GM12801 (cell line): ENCODE measurements around the gene PDE4D.

Source experiments
- TF ChIP-seq, protein P1 (sequence below): IDR thresholded peaks from one replicate; pipeline ENCODE4 v1.5.1; 2011; ENCODE audit warnings: control low read depth; ENCODE audit not compliant: insufficient read length; ENCODE audit errors: extremely low read depth

PDE4D gene

DNA sequence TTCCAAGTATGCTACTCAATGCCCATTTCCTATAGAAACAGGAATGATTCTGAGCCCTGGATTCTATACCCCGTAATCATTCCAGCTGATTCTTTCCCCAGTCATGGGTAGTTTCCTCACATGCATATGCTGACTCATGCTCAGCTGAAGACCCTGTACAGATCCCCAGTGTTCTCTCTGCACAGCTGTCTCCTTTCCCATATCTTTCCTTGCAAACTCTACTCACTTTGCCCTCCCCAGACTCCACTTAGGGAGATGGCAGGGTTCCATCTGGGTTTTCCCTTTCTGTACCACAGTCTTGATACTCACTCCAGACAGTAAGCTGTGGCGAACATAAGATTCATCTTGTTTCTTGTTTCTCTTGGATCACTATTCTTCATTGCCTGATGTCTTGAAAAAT, 953.1 kb downstream of the PDE4D start:
- TF ChIP-seq, protein P1, sequence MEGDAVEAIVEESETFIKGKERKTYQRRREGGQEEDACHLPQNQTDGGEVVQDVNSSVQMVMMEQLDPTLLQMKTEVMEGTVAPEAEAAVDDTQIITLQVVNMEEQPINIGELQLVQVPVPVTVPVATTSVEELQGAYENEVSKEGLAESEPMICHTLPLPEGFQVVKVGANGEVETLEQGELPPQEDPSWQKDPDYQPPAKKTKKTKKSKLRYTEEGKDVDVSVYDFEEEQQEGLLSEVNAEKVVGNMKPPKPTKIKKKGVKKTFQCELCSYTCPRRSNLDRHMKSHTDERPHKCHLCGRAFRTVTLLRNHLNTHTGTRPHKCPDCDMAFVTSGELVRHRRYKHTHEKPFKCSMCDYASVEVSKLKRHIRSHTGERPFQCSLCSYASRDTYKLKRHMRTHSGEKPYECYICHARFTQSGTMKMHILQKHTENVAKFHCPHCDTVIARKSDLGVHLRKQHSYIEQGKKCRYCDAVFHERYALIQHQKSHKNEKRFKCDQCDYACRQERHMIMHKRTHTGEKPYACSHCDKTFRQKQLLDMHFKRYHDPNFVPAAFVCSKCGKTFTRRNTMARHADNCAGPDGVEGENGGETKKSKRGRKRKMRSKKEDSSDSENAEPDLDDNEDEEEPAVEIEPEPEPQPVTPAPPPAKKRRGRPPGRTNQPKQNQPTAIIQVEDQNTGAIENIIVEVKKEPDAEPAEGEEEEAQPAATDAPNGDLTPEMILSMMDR = no peak

DNA sequence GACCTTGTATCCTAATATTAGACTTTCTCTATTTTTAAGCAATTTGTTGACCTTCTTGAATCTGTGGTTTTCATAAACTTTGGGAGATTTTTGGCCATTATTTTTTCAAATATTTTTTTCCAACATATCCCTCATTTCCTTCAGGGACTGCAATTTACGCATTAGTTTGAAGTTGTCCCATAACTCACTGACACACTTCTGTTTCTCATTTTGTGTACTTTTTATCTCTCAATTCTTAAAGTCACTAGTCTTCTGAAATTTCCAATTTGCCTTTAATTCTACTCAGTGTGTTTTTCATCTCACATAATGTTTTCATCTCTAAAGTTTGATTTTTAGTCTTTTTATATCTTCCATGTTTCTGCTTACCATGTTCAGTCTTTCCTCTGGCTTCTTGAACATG, 953.9 kb downstream of the PDE4D start:
- TF ChIP-seq, protein P1 = no peak

DNA sequence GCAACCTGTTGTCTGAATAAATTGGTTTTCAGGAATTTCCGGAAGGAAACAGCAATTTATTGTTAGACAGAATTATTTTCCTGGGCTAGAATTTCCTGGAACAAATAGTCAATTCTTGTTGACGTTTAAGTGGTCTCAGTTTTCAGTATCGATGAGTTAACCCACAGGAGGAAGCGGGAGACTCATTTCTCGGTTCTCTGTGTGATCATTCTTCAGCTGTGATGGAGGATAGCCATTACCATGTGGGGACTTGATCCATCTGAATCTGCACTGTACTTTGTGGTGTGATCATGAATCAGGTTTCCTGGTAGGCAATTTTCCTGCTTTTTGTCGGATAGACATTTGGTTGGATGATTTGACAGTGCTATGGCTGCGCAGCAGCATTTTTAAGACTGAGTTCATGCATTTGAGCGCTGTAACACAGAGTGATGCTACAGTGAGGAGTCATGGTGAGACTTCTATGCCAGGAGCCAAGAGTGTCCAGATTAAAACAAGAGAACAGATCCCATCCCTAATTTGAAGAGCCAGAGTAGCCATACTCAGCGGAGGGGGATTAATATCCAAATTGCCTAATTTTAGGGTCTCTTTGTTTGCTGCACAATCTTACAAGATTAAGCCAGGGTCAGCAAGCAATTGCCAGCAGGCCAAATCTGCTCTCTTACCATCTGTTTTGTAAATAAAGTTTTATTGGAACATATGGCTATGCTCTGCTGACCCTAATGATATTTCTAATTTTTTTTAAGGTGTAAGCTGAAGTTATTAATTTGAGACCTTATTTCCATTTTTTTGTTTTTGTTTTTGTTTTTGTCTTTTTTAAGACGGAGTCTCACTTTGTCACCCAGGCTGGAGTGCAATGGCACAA, 954.7 kb downstream of the PDE4D start:
- TF ChIP-seq, protein P1 = no peak

DNA sequence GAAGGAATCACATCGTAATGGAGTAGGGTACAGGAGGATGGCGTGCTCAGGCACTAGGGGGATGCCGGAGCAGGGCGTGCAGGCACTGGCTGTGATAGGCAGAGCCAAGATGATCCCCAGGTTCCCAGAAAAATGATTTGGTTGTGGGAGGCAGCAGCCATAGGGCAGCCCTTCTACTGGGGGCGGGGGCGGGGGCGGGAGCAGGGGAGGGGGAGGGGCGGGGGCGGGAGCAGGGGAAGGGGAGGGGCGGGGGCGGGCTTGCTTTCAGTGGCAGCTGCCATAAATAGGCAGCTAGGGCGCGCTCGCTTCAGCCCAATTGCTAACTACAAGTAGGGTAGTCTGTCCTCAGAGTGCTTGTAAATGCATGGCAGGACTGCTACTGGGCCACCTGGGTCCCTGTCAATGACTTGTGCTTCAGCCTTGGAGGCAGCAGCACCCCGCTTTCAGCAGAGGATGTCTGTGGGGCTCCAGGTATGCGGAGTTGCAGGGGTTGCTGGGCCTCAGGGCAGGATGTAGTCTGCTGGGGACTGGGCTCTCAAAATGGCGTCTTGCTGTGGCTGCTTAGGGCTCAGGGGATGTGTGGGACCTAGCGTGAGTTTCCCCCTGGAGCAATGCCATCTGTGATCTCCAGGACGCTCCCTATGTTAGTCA, 956.4 kb downstream of the PDE4D start:
- TF ChIP-seq, protein P1 = no peak

DNA sequence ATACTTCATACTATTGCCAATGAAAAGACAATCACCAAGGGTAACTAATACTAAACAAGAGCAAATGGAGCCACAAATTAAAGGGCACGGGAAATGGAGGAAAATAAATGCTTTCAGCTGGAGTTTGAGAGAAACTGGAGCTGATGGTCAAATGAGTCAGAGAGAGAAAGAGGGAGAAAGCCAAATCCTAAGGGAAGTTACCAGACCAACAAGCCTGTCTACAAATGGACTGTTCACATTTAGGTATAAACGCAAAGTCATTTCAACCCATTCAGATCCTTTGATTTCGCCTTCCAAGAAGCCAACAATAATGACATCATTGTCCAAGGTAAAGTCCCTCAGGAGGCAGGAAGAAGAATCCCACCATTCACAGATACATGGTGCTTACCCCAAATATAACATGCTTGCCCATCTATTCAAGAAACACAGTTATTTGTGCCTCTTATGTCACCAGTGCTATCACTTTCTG, 958.9 kb downstream of the PDE4D start:
- TF ChIP-seq, protein P1 = no peak

DNA sequence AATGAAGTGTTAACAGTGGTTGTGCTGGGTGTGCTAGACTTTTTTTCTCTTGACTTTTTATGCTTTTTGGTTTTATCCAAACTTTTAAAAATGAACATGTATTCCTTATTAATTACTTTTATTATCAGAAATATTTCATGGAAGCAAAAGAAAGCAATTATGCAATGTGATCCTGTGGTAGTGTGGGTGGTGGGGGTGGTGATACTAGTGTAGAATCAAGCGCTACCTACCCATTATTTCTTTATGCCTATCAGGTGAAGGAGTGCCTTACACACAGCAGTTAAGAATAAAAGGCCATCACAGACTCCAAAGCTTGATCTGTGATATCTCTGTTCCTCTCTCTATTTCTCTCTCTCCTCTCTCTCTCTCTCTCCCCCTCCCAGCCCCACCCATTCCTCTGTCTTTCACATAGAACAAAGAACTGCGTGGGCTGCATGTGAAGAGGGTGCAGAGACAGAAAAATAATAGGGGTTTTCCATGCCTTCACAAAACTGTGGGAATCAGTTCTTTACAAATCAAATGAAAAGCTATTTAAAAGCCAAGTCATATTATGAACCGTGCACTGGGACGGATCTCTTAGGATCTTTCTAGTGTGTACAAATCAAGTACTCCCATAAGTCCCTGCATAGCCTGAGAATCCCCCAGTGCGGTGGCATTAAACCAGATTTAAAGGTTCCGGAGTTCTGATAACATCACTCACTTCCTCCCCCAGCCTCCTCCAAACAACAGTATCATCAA, 959.5 kb downstream of the PDE4D start:
- TF ChIP-seq, protein P1 = no peak

DNA sequence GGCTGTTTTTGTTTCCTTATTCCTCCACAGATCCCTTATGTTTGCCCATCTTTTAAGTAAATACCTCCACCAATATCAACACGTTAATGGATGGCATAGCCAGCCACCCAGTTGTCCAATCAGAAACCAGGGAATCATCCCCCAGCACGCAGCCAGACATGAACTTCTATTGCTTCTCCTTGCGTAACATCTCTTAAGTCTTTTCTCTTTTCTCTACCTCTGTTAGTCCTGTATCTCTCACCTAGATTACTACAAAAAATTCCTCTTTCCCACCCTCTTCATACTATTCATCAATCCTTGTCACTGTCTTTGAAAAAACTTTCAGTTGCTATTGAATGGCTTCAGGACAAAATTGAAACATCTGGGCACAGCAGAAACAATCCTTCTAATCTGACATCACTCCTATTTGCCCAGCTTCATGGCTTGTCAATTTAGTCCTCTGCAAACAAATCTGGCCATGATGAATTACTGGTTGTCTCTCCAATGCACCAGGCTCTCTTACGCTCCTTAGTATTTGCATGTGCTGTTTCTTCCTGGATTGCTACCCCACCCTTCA, 961.4 kb downstream of the PDE4D start:
- TF ChIP-seq, protein P1 = no peak
